ENCODE results near the gene VPS18.
A peak's percentile ranks its signal among the peaks of the same experiment; 100 is the strongest.

The VPS18 gene

GRCh38 chr15:40927495-40927872, 33.2 kb downstream of the VPS18 start:
- no peaks in the 10 kb centered on the region for H3K36me3 ChIP-seq (ENCODE audit: insufficient read depth, low read length)
- no peaks in the 10 kb centered on the region for H3K79me2 ChIP-seq (ENCODE audit: insufficient read depth, low read length)
- H3K9me3 ChIP-seq (ENCODE audit: low read length): no peaks in the 10 kb centered on the region
- H3K4me1 ChIP-seq (ENCODE audit: insufficient read depth, low read length, severe bottlenecking): peaks cover 41% of the 10 kb centered on the region
- no peaks in the 10 kb centered on the region for H3F3A ChIP-seq (ENCODE audit: insufficient read depth, low read length)
- TF ChIP-seq EZH2 (IDR thresholded peaks at IDR 0.05; ENCODE audit: borderline replicate concordance, low read length) (no peak), CTCF (IDR thresholded peaks at IDR 0.05; ENCODE audit: low read length) (no peak)
- peak overlapping the region; percentile 88; the same call in 1 of the 2 replicates for H3K4me2 ChIP-seq (ENCODE audit: low read length)
- peaks cover 10% of the 10 kb centered on the region for H3K27me3 ChIP-seq (ENCODE audit: insufficient read depth, low read length)
- no peaks in the 10 kb centered on the region for H3K9me2 ChIP-seq (ENCODE audit: low read depth, low read length)
- H3K27ac ChIP-seq (ENCODE audit: low read depth, low read length, poor library complexity, severe bottlenecking): no peak overlapping the region
- H2AFZ ChIP-seq (ENCODE audit: low read length): no peak overlapping the region
- H3K4me3 ChIP-seq (ENCODE audit: low read depth, low read length, poor library complexity, severe bottlenecking): peak overlapping the region; percentile 62
- no peaks in the 10 kb centered on the region for H4K20me1 ChIP-seq (ENCODE audit: insufficient read depth, low read length)
- no peak overlapping the region for H3K9ac ChIP-seq (ENCODE audit: low read length)

DNA sequence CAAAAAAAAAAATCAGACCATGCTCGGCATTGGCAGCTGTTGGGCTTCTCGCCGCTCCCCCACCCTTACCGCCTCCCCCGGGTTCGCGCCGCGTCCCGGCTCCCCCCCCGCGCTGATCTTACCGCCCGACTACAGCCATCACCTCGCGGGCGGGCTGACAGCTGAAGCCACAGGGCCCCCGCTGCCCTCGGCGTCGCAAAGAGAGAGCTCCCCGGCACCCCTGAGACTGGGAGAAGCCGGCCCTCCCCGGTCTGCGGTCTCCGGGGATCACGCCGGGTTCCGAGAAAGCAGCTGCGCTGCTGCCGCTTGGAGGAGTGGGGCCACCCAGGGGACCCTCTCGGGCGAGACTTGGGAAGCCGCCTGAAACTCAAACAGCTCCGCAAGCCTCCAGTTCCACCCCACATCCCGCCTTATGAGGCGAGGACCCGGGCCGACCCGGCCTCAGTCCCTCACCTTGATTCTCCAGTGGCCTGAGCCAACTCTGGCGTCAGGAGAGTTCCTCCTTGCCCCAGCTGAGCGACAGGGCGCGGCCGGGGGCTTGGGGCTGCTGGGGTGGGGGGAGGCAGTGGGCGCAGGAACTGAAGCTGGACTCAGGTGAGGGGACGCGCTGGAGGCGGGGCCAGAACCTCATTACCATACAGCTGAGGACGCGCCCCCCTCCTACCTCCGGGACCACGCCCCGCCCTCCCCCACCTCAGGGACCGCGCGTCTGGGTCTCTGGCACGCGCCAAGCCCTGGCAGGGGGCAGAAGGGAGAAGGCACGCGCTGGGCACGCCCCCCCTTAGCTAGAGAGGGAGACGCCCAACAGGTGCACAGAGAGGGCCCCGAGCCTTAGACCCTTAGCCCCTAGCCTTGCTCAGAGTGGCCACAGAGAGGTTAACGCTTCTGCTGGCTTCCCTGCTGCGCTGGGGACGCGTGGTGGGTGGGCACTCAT, 33.9 kb downstream of the VPS18 start:
- no peak for TF ChIP-seq EZH2 (IDR thresholded peaks at IDR 0.05; ENCODE audit: borderline replicate concordance, low read length)
- no peak for TF ChIP-seq CTCF (IDR thresholded peaks at IDR 0.05; ENCODE audit: low read length)
- Histone ChIP-seq H3K27ac (ENCODE audit: low read depth, low read length, poor library complexity, severe bottlenecking) (no peak overlapping the region), H4K20me1 (ENCODE audit: insufficient read depth, low read length) (no peaks in the 10 kb centered on the region), H3K4me3 (ENCODE audit: low read depth, low read length, poor library complexity, severe bottlenecking) (peak overlapping the region; percentile 62), H3F3A (ENCODE audit: insufficient read depth, low read length) (no peaks in the 10 kb centered on the region), H3K79me2 (ENCODE audit: insufficient read depth, low read length) (no peaks in the 10 kb centered on the region), H3K9me3 (ENCODE audit: low read length) (no peaks in the 10 kb centered on the region), H3K9ac (ENCODE audit: low read length) (no peak overlapping the region), H2AFZ (ENCODE audit: low read length) (no peak overlapping the region), H3K4me2 (ENCODE audit: low read length) (peak overlapping the region; percentile 88), H3K36me3 (ENCODE audit: insufficient read depth, low read length) (no peaks in the 10 kb centered on the region), H3K4me1 (ENCODE audit: insufficient read depth, low read length, severe bottlenecking) (peaks cover 41% of the 10 kb centered on the region), H3K27me3 (ENCODE audit: insufficient read depth, low read length) (peaks cover 10% of the 10 kb centered on the region), H3K9me2 (ENCODE audit: low read depth, low read length) (no peaks in the 10 kb centered on the region)

DNA sequence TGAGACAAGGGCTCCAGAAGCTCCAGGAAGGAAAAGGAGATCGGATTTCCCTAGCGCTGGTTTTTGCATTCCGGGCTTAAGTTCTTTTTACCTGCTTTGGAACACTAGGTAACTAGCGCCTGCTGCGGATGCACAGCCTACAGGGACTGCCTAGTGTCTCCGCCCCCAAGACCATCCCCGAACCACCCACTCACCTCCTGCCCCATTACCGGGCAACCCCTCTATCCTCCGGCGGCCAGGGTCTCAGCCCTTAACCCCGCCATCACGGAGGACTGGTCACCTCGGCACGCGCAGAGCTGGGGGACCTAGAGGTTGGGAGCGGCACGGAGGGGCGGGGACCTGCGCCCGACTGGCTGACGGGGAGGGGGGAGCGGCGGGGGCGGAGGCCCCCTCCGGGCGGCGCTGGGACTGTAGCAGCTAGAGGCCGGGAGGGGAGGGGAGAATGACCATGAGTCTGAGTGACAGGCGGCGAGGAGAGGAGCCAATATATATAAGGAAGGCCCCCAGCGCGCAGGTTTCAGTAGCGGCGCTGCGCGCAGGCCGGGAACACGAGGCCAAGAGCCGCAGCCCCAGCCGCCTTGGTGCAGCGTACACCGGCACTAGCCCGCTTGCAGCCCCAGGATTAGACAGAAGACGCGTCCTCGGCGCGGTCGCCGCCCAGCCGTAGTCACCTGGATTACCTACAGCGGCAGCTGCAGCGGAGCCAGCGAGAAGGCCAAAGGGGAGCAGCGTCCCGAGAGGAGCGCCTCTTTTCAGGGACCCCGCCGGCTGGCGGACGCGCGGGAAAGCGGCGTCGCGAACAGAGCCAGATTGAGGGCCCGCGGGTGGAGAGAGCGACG, 34.8 kb downstream of the VPS18 start, which contains the start of gene DLL4:
Gene DLL4, plus strand, starts transcription at position 520 of the 839 bp plus-strand sequence. CDS start 329 bp downstream, outside the sequence.
- Histone ChIP-seq H3K4me2 (ENCODE audit: low read length) (peak within 1 kb of the TSS; percentile 88), H3F3A (ENCODE audit: insufficient read depth, low read length) (no peaks in the 10 kb centered on the region), H3K9me3 (ENCODE audit: low read length) (no peaks in the 10 kb centered on the region), H3K9me2 (ENCODE audit: low read depth, low read length) (no peaks in the 10 kb centered on the region), H3K9ac (ENCODE audit: low read length) (no peak within 1 kb of the TSS), H4K20me1 (ENCODE audit: insufficient read depth, low read length) (no peaks in the 10 kb centered on the region), H2AFZ (ENCODE audit: low read length) (no peak within 1 kb of the TSS), H3K36me3 (ENCODE audit: insufficient read depth, low read length) (no peaks in the 10 kb centered on the region), H3K79me2 (ENCODE audit: insufficient read depth, low read length) (no peaks in the 10 kb centered on the region), H3K27ac (ENCODE audit: low read depth, low read length, poor library complexity, severe bottlenecking) (no peak within 1 kb of the TSS), H3K4me1 (ENCODE audit: insufficient read depth, low read length, severe bottlenecking) (peaks cover 41% of the 10 kb centered on the region), H3K4me3 (ENCODE audit: low read depth, low read length, poor library complexity, severe bottlenecking) (peak within 1 kb of the TSS; percentile 62), H3K27me3 (ENCODE audit: insufficient read depth, low read length) (peaks cover 10% of the 10 kb centered on the region)
- TF ChIP-seq EZH2 (IDR thresholded peaks at IDR 0.05; ENCODE audit: borderline replicate concordance, low read length) (no peak), CTCF (IDR thresholded peaks at IDR 0.05; ENCODE audit: low read length) (no peak)
